Activated naive CD4-positive, alpha-beta T cell treated with anti-CD3 and anti-CD28 coated beads, Interleukin-2, amount 50 U/mL, for 24 hours (primary cell): ENCODE measurements around the gene LEP.
A peak's percentile ranks its signal among the peaks of the same experiment; 100 is the strongest.

Experiments used
- H3K27ac Mint-ChIP-seq: one replicate; pipeline ENCODE4 v1.8.0; 2021; ENCODE audit warnings: mild to moderate bottlenecking, mixed read lengths
- H3K27me3 Mint-ChIP-seq: one replicate; pipeline ENCODE4 v1.8.0; 2021; ENCODE audit warnings: mixed read lengths
- H3K36me3 Mint-ChIP-seq: one replicate; pipeline ENCODE4 v1.8.0; 2021; ENCODE audit warnings: mixed read lengths
- H3K4me1 Mint-ChIP-seq: one replicate; pipeline ENCODE4 v1.8.0; 2021; ENCODE audit warnings: mixed read lengths
- H3K4me3 Mint-ChIP-seq: one replicate; pipeline ENCODE4 v1.8.0; 2021; ENCODE audit warnings: mild to moderate bottlenecking, mixed read lengths
- H3K9me3 Mint-ChIP-seq: one replicate; pipeline ENCODE4 v1.8.0; 2021; ENCODE audit warnings: mixed read lengths

LEP gene

GRCh38 chr7:128206747-128207500 lies 34.2 kb upstream of the LEP start:
- no peak overlapping the region for H3K27ac Mint-ChIP-seq
- H3K4me3 Mint-ChIP-seq, result no peak overlapping the region
- H3K36me3 Mint-ChIP-seq, result no peaks in the 10 kb centered on the region
- no peaks in the 10 kb centered on the region for H3K9me3 Mint-ChIP-seq
- H3K4me1 Mint-ChIP-seq, result peaks cover 2% of the 10 kb centered on the region
- peaks cover 22% of the 10 kb centered on the region for H3K27me3 Mint-ChIP-seq

- Mint-ChIP-seq H3K36me3 (no peaks in the 10 kb centered on the region), H3K27me3 (peaks cover 16% of the 10 kb centered on the region), H3K27ac (no peak overlapping the region), H3K9me3 (no peaks in the 10 kb centered on the region), H3K4me3 (no peak overlapping the region), H3K4me1 (no peaks in the 10 kb centered on the region)
These were observed 33.5 kb upstream of the LEP start for GRCh38 chr7:128207609-128208008.

- no peaks in the 10 kb centered on the region for H3K36me3 Mint-ChIP-seq
- no peaks in the 10 kb centered on the region for H3K4me1 Mint-ChIP-seq
- no peaks in the 10 kb centered on the region for H3K9me3 Mint-ChIP-seq
- no peak overlapping the region for H3K4me3 Mint-ChIP-seq
- peaks cover 5% of the 10 kb centered on the region for H3K27me3 Mint-ChIP-seq
- no peak overlapping the region for H3K27ac Mint-ChIP-seq
These were observed 31.6 kb upstream of the LEP start for GRCh38 chr7:128209229-128210035.

GRCh38 chr7:128210036-128210347 lies 31.1 kb upstream of the LEP start:
- Mint-ChIP-seq H3K4me1 (no peaks in the 10 kb centered on the region), H3K4me3 (no peak overlapping the region), H3K36me3 (no peaks in the 10 kb centered on the region), H3K9me3 (no peaks in the 10 kb centered on the region), H3K27me3 (peaks cover 2% of the 10 kb centered on the region), H3K27ac (no peak overlapping the region)

GRCh38 chr7:128210590-128211570 lies 30.2 kb upstream of the LEP start:
- H3K4me3 Mint-ChIP-seq, result no peak overlapping the region
- no peaks in the 10 kb centered on the region for H3K9me3 Mint-ChIP-seq
- H3K36me3 Mint-ChIP-seq, result no peaks in the 10 kb centered on the region
- no peaks in the 10 kb centered on the region for H3K4me1 Mint-ChIP-seq
- no peaks in the 10 kb centered on the region for H3K27me3 Mint-ChIP-seq
- H3K27ac Mint-ChIP-seq, result no peak overlapping the region

- Mint-ChIP-seq H3K4me3 (no peak overlapping the region), H3K27me3 (no peaks in the 10 kb centered on the region), H3K9me3 (no peaks in the 10 kb centered on the region), H3K27ac (no peak overlapping the region), H3K36me3 (no peaks in the 10 kb centered on the region), H3K4me1 (no peaks in the 10 kb centered on the region)
These were observed 29.5 kb upstream of the LEP start for GRCh38 chr7:128211626-128212025.

- H3K36me3 Mint-ChIP-seq, result no peaks in the 10 kb centered on the region
- no peak overlapping the region for H3K4me3 Mint-ChIP-seq
- H3K27ac Mint-ChIP-seq, result peak overlapping the region; percentile 57
- no peaks in the 10 kb centered on the region for H3K9me3 Mint-ChIP-seq
- H3K4me1 Mint-ChIP-seq, result no peaks in the 10 kb centered on the region
- peaks cover 3% of the 10 kb centered on the region for H3K27me3 Mint-ChIP-seq
These were observed 26.6 kb upstream of the LEP start for GRCh38 chr7:128214463-128214862.

- Mint-ChIP-seq H3K4me1 (no peaks in the 10 kb centered on the region), H3K36me3 (no peaks in the 10 kb centered on the region), H3K27ac (no peak overlapping the region), H3K27me3 (peaks cover 5% of the 10 kb centered on the region), H3K4me3 (no peak overlapping the region), H3K9me3 (no peaks in the 10 kb centered on the region)
These were observed 25.8 kb upstream of the LEP start for GRCh38 chr7:128215281-128215680.

- Mint-ChIP-seq H3K27ac (no peak overlapping the region), H3K36me3 (no peaks in the 10 kb centered on the region), H3K4me1 (no peaks in the 10 kb centered on the region), H3K27me3 (peaks cover 6% of the 10 kb centered on the region), H3K9me3 (no peaks in the 10 kb centered on the region), H3K4me3 (no peak overlapping the region)
These were observed 25.3 kb upstream of the LEP start for GRCh38 chr7:128215739-128216138.

GRCh38 chr7:128217030-128217805 lies 23.9 kb upstream of the LEP start:
- H3K27me3 Mint-ChIP-seq, result peaks cover 11% of the 10 kb centered on the region
- no peaks in the 10 kb centered on the region for H3K36me3 Mint-ChIP-seq
- H3K4me3 Mint-ChIP-seq, result no peak overlapping the region
- H3K9me3 Mint-ChIP-seq, result no peaks in the 10 kb centered on the region
- H3K4me1 Mint-ChIP-seq, result no peaks in the 10 kb centered on the region
- H3K27ac Mint-ChIP-seq, result no peak overlapping the region

GRCh38 chr7:128217967-128218652 lies 23.0 kb upstream of the LEP start:
- H3K4me3 Mint-ChIP-seq, result no peak overlapping the region
- H3K9me3 Mint-ChIP-seq, result no peaks in the 10 kb centered on the region
- no peak overlapping the region for H3K27ac Mint-ChIP-seq
- H3K36me3 Mint-ChIP-seq, result no peaks in the 10 kb centered on the region
- no peaks in the 10 kb centered on the region for H3K4me1 Mint-ChIP-seq
- peaks cover 11% of the 10 kb centered on the region for H3K27me3 Mint-ChIP-seq

- Mint-ChIP-seq H3K9me3 (no peaks in the 10 kb centered on the region), H3K27me3 (peaks cover 11% of the 10 kb centered on the region)
These were observed 21.4 kb upstream of the LEP start for GRCh38 chr7:128219636-128220035.

GRCh38 chr7:128221929-128222403 lies 19.1 kb upstream of the LEP start:
- Mint-ChIP-seq H3K27ac (no peak overlapping the region), H3K4me1 (no peaks in the 10 kb centered on the region), H3K4me3 (no peak overlapping the region), H3K9me3 (no peaks in the 10 kb centered on the region), H3K36me3 (no peaks in the 10 kb centered on the region), H3K27me3 (peaks cover 17% of the 10 kb centered on the region)

More at GRCh38 chr7:128219636-128220035, 21.4 kb upstream of the LEP start:
- H3K27ac Mint-ChIP-seq, result no peak overlapping the region
- H3K4me3 Mint-ChIP-seq, result no peak overlapping the region
- no peaks in the 10 kb centered on the region for H3K36me3 Mint-ChIP-seq
- H3K4me1 Mint-ChIP-seq, result no peaks in the 10 kb centered on the region

GRCh38 chr7:128226132-128226980 lies 14.7 kb upstream of the LEP start:
- Mint-ChIP-seq H3K36me3 (no peaks in the 10 kb centered on the region), H3K4me3 (no peak overlapping the region), H3K9me3 (no peaks in the 10 kb centered on the region), H3K4me1 (no peaks in the 10 kb centered on the region), H3K27me3 (peaks cover 11% of the 10 kb centered on the region), H3K27ac (no peak overlapping the region)
